SK-N-SH treated with all-trans-retinoic acid at 6 μM for 48 hours (cell line): ENCODE measurements around the gene PLCB4.
A peak's percentile ranks its signal among the peaks of the same experiment; 100 is the strongest.

Experiments used
- ATAC-seq: fragments of 200-7000 bp; cut with Tn5 transposase; 3 replicates; pipeline ENCODE4 v1.9.1; 2020; ENCODE audit warnings: mild to moderate bottlenecking, moderate library complexity
- ARNTL ChIP-seq: fragments of 450-650 bp; formaldehyde crosslinking; IDR thresholded peaks from 2 replicates; pipeline ENCODE4 v1.5.0; 2020; ENCODE audit warnings: low read depth, mild to moderate bottlenecking, moderate library complexity, borderline replicate concordance
- BACH2 ChIP-seq: fragments of 250-450 bp; sonication (Bioruptor Pico); IDR thresholded peaks from 2 replicates; pipeline ENCODE4 v1.9.0; 2021; ENCODE audit warnings: mild to moderate bottlenecking, borderline replicate concordance
- CSDC2 ChIP-seq: fragments of 250-450 bp; sonication (Bioruptor Pico); IDR thresholded peaks from 2 replicates; pipeline ENCODE4 v1.5.0; 2020; ENCODE audit warnings: mild to moderate bottlenecking, moderate library complexity
- ESRRG ChIP-seq: fragments of 250-450 bp; sonication (Bioruptor Pico); IDR thresholded peaks from 2 replicates; pipeline ENCODE4 v1.6.1; 2021; ENCODE audit warnings: mild to moderate bottlenecking
- GLIS3 ChIP-seq: fragments of 250-450 bp; sonication (Bioruptor Pico); IDR thresholded peaks from 2 replicates; pipeline ENCODE4 v1.5.0; 2020; ENCODE audit warnings: mild to moderate bottlenecking, moderate library complexity
- ISL1 ChIP-seq: fragments of 250-450 bp; sonication (Bioruptor Pico); IDR thresholded peaks from 2 replicates; pipeline ENCODE4 v2.1.2; 2022; ENCODE audit warnings: mild to moderate bottlenecking, moderate library complexity
- OSR1 ChIP-seq: fragments of 250-450 bp; sonication (Bioruptor Pico); IDR thresholded peaks from 2 replicates; pipeline ENCODE4 v1.8.0; 2022; ENCODE audit warnings: moderate library complexity, mild to moderate bottlenecking, inconsistent platforms
- RARB ChIP-seq: fragments of 250-450 bp; sonication (Bioruptor Pico); IDR thresholded peaks from 2 replicates; pipeline ENCODE4 v1.8.0; 2021; ENCODE audit warnings: mild to moderate bottlenecking, moderate library complexity
- SNAI2 ChIP-seq: fragments of 250-450 bp; sonication (Bioruptor Pico); IDR thresholded peaks from 2 replicates; pipeline ENCODE4 v1.5.0; 2020; ENCODE audit warnings: mild to moderate bottlenecking, moderate library complexity
- TCF4 ChIP-seq: fragments of 250-450 bp; sonication (Bioruptor Pico); IDR thresholded peaks from 2 replicates; pipeline ENCODE4 v1.8.0; 2021; ENCODE audit warnings: mild to moderate bottlenecking, moderate library complexity, borderline replicate concordance
- TOX ChIP-seq: fragments of 250-450 bp; sonication (Bioruptor Pico); IDR thresholded peaks from 2 replicates; pipeline ENCODE4 v1.8.0; 2021; ENCODE audit warnings: mild to moderate bottlenecking, moderate library complexity, borderline replicate concordance
- TSHZ2 ChIP-seq: fragments of 250-450 bp; sonication (Bioruptor Pico); IDR thresholded peaks from 2 replicates; pipeline ENCODE4 v1.5.0; 2020; ENCODE audit warnings: mild to moderate bottlenecking, moderate library complexity
- ZC3H10 ChIP-seq: fragments of 250-450 bp; sonication (Bioruptor Pico); IDR thresholded peaks from 2 replicates; pipeline ENCODE4 v1.5.1; 2021; ENCODE audit warnings: mild to moderate bottlenecking, moderate library complexity
- ZFP30 ChIP-seq: fragments of 450-650 bp; formaldehyde crosslinking; IDR thresholded peaks from 2 replicates; pipeline ENCODE4 v1.5.0; 2022; ENCODE audit warnings: mild to moderate bottlenecking, moderate library complexity
- ZNF565 ChIP-seq: fragments of 450-650 bp; formaldehyde crosslinking; conservative IDR thresholded peaks from 2 replicates; pipeline ENCODE4 v1.5.0; 2020; ENCODE audit warnings: low read depth, mild to moderate bottlenecking, moderate library complexity
- ZNF70 ChIP-seq: fragments of 450-650 bp; formaldehyde crosslinking; IDR thresholded peaks from 2 replicates; pipeline ENCODE4 v1.5.0; 2020; ENCODE audit warnings: mild to moderate bottlenecking, moderate library complexity
- ZNF8 ChIP-seq: fragments of 450-650 bp; formaldehyde crosslinking; IDR thresholded peaks from 2 replicates; pipeline ENCODE4 v1.5.0; 2020; ENCODE audit warnings: mild to moderate bottlenecking, moderate library complexity
- TF ChIP-seq, protein P1 (sequence below): fragments of 250-450 bp; sonication (Bioruptor Pico); IDR thresholded peaks from 2 replicates; pipeline ENCODE4 v1.5.1; 2020; ENCODE audit warnings: low read depth, mild to moderate bottlenecking, moderate library complexity
- TF ChIP-seq, protein P2 (sequence below): fragments of 250-450 bp; sonication (Bioruptor Pico); IDR thresholded peaks from 2 replicates; pipeline ENCODE4 v1.8.0; 2020; ENCODE audit warnings: mild to moderate bottlenecking, moderate library complexity, borderline replicate concordance
- TF ChIP-seq, protein P3 (sequence below): fragments of 250-450 bp; sonication (Bioruptor Pico); IDR thresholded peaks from 2 replicates; pipeline ENCODE4 v1.8.0; 2021; ENCODE audit warnings: low read depth, mild to moderate bottlenecking, moderate library complexity, borderline replicate concordance
- TF ChIP-seq, protein P4 (sequence below): fragments of 250-450 bp; sonication (Bioruptor Pico); IDR thresholded peaks from 2 replicates; pipeline ENCODE4 v1.5.1; 2021; ENCODE audit warnings: mild to moderate bottlenecking, moderate library complexity

The PLCB4 gene

GRCh38 chr20:9409352-9409751 lies 340.5 kb downstream of the PLCB4 start:
- peak; percentile 16; the same call in 2 of the 3 replicates for ATAC-seq
- TF ChIP-seq ISL1 (CRISPR knock-in tag) (peak; percentile 43; the same call in 1 of the 2 replicates), ZNF70 (CRISPR knock-in tag) (no peak), ARNTL (CRISPR knock-in tag) (no peak)

GRCh38 chr20:9409981-9410380 lies 341.1 kb downstream of the PLCB4 start:
- TF ChIP-seq SNAI2 (CRISPR knock-in tag) (no peak), ZNF70 (CRISPR knock-in tag) (no peak), ZNF565 (CRISPR knock-in tag) (no peak), ZFP30 (no peak), ZNF8 (CRISPR knock-in tag) (no peak), OSR1 (CRISPR knock-in tag) (no peak), ARNTL (CRISPR knock-in tag) (no peak), ISL1 (CRISPR knock-in tag) (no peak), TSHZ2 (CRISPR knock-in tag) (no peak), TOX (no peak), TCF4 (CRISPR knock-in tag) (no peak)
- TF ChIP-seq, protein P1, sequence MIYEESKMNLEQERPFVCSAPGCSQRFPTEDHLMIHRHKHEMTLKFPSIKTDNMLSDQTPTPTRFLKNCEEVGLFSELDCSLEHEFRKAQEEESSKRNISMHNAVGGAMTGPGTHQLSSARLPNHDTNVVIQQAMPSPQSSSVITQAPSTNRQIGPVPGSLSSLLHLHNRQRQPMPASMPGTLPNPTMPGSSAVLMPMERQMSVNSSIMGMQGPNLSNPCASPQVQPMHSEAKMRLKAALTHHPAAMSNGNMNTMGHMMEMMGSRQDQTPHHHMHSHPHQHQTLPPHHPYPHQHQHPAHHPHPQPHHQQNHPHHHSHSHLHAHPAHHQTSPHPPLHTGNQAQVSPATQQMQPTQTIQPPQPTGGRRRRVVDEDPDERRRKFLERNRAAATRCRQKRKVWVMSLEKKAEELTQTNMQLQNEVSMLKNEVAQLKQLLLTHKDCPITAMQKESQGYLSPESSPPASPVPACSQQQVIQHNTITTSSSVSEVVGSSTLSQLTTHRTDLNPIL (CRISPR knock-in tag): no peak
- TF ChIP-seq, protein P2, sequence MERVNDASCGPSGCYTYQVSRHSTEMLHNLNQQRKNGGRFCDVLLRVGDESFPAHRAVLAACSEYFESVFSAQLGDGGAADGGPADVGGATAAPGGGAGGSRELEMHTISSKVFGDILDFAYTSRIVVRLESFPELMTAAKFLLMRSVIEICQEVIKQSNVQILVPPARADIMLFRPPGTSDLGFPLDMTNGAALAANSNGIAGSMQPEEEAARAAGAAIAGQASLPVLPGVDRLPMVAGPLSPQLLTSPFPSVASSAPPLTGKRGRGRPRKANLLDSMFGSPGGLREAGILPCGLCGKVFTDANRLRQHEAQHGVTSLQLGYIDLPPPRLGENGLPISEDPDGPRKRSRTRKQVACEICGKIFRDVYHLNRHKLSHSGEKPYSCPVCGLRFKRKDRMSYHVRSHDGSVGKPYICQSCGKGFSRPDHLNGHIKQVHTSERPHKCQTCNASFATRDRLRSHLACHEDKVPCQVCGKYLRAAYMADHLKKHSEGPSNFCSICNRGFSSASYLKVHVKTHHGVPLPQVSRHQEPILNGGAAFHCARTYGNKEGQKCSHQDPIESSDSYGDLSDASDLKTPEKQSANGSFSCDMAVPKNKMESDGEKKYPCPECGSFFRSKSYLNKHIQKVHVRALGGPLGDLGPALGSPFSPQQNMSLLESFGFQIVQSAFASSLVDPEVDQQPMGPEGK (CRISPR knock-in tag): no peak
- ATAC-seq: peak; percentile 47

DNA sequence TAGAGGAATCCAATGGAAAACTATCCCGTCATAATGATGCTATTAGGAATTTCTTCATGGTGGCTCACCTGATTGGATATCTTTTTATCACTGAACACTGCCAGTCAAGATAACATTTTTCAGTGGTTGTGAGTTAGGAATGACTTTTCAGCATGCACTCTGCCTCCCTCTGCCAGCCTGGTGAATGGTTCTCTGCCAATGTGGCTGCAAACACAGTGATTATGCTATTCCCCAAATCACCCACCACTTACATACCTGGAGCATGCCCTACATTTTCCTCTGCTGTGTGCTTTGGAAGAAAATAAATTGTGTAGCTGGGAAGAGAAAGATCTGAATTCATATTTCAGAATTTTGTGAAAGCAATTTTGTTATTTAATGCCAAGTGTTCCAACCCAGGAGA lies 342.9 kb downstream of the PLCB4 start:
- no peak for ATAC-seq
- TF ChIP-seq GLIS3 (no peak), OSR1 (CRISPR knock-in tag) (no peak), ZNF70 (CRISPR knock-in tag) (no peak), CSDC2 (CRISPR knock-in tag) (no peak), ESRRG (no peak), ZC3H10 (no peak), ZNF565 (CRISPR knock-in tag) (no peak), TCF4 (CRISPR knock-in tag) (no peak), ARNTL (CRISPR knock-in tag) (no peak), SNAI2 (CRISPR knock-in tag) (no peak), TSHZ2 (CRISPR knock-in tag) (no peak), RARB (CRISPR knock-in tag) (no peak), BACH2 (no peak), TOX (no peak), ISL1 (CRISPR knock-in tag) (no peak)
- TF ChIP-seq, protein P3, sequence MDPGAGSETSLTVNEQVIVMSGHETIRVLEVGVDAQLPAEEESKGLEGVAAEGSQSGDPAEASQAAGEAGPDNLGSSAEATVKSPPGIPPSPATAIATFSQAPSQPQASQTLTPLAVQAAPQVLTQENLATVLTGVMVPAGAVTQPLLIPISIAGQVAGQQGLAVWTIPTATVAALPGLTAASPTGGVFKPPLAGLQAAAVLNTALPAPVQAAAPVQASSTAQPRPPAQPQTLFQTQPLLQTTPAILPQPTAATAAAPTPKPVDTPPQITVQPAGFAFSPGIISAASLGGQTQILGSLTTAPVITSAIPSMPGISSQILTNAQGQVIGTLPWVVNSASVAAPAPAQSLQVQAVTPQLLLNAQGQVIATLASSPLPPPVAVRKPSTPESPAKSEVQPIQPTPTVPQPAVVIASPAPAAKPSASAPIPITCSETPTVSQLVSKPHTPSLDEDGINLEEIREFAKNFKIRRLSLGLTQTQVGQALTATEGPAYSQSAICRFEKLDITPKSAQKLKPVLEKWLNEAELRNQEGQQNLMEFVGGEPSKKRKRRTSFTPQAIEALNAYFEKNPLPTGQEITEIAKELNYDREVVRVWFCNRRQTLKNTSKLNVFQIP: no peak
- TF ChIP-seq, protein P4, sequence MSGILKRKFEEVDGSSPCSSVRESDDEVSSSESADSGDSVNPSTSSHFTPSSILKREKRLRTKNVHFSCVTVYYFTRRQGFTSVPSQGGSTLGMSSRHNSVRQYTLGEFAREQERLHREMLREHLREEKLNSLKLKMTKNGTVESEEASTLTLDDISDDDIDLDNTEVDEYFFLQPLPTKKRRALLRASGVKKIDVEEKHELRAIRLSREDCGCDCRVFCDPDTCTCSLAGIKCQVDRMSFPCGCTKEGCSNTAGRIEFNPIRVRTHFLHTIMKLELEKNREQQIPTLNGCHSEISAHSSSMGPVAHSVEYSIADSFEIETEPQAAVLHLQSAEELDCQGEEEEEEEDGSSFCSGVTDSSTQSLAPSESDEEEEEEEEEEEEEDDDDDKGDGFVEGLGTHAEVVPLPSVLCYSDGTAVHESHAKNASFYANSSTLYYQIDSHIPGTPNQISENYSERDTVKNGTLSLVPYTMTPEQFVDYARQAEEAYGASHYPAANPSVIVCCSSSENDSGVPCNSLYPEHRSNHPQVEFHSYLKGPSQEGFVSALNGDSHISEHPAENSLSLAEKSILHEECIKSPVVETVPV: no peak
- TF ChIP-seq, protein P1 (CRISPR knock-in tag): no peak
